K562 (cell line): ENCODE measurements around the gene MFN1. TPM values are rescaled to one million over a fixed set of nuclear protein-coding genes. Genes with fewer than 3 reads are reported as not detected.

Experiments
- BCLAF1 ChIP-seq, 2 experiments: fragments of 450-650 bp in 1 of 2; IDR thresholded peaks; 2 replicates each; pipeline ENCODE4 v1.6.1; 2011 to 2017; ENCODE audit warnings: low read depth in 2 of 2, antibody characterized with exemption in 1 of 2, borderline replicate concordance in 1 of 2, low read length in 1 of 2, mild to moderate bottlenecking in 1 of 2, mixed read lengths in 1 of 2; ENCODE audit not compliant: control insufficient read depth in 1 of 2
- ETS1 ChIP-seq: conservative IDR thresholded peaks from 2 replicates; pipeline ENCODE4 v1.6.1; 2011; ENCODE audit warnings: low read depth, mild to moderate bottlenecking, low read length; ENCODE audit not compliant: control insufficient read depth
- GATAD2B ChIP-seq: fragments of 450-650 bp; IDR thresholded peaks from 2 replicates; pipeline ENCODE4 v1.6.1; 2017; ENCODE audit warnings: mild to moderate bottlenecking, borderline replicate concordance
- MCM5 ChIP-seq: fragments of 450-650 bp; IDR thresholded peaks from 2 replicates; pipeline ENCODE4 v1.6.1; 2016; ENCODE audit warnings: low read depth
- MYC ChIP-seq, 2 experiments: fragments of 250-450 bp in 1 of 2; sonication (Bioruptor Pico) in 1 of 2; IDR thresholded peaks; 2 replicates each; pipeline versions ENCODE4 v1.5.1 to v1.6.1; 2012 to 2021; ENCODE audit warnings: low read depth in 2 of 2, borderline replicate concordance in 1 of 2, improper control_type of control experiment in 1 of 2, low read length in 1 of 2, mild to moderate bottlenecking in 1 of 2, moderate library complexity in 1 of 2
- NFIC ChIP-seq: fragments of 450-650 bp; IDR thresholded peaks from 2 replicates; pipeline ENCODE4 v1.6.1; 2017; ENCODE audit warnings: mild to moderate bottlenecking, inconsistent platforms
- NR1H2 ChIP-seq: sonication (generic); formaldehyde crosslinking; IDR thresholded peaks from 2 replicates; pipeline ENCODE4 v1.4.0; 2020; ENCODE audit warnings: mild to moderate bottlenecking, missing genetic modification reagents
- POLR2A ChIP-seq: fragments of 450-650 bp; conservative IDR thresholded peaks from 2 replicates; pipeline ENCODE4 v1.6.1; 2016
- RB1 ChIP-seq: fragments of 450-650 bp; IDR thresholded peaks from 2 replicates; pipeline ENCODE4 v1.6.1; 2017; ENCODE audit warnings: low read depth, mild to moderate bottlenecking
- RBM22 ChIP-seq: fragments of 200-400 bp; formaldehyde crosslinking; IDR thresholded peaks from 2 replicates; pipeline ENCODE4 v1.6.1; 2018; ENCODE audit warnings: low read length, low read depth; ENCODE audit not compliant: poor library complexity, severe bottlenecking
- TAF1 ChIP-seq: IDR thresholded peaks from 2 replicates; pipeline ENCODE4 v1.6.1; 2011; ENCODE audit warnings: mild to moderate bottlenecking, low read length, moderate library complexity; ENCODE audit not compliant: insufficient read depth, control insufficient read depth, severe bottlenecking; ENCODE audit errors: extremely low read depth
- ZBTB17 ChIP-seq: fragments of 450-650 bp; formaldehyde crosslinking; IDR thresholded peaks from 2 replicates; pipeline ENCODE4 v1.4.0; 2020; ENCODE audit warnings: mild to moderate bottlenecking
- ZNF444 ChIP-seq: fragments of 250-450 bp; sonication (Bioruptor Pico); IDR thresholded peaks from 2 replicates; pipeline ENCODE4 v1.4.0; 2020; ENCODE audit warnings: mild to moderate bottlenecking, moderate library complexity
- ZNF586 ChIP-seq: fragments of 450-650 bp; formaldehyde crosslinking; conservative IDR thresholded peaks from 2 replicates; pipeline ENCODE4 v1.4.0; 2020; ENCODE audit warnings: mild to moderate bottlenecking, moderate library complexity
- ZNF785 ChIP-seq: fragments of 250-450 bp; sonication (Bioruptor Pico); IDR thresholded peaks from 2 replicates; pipeline ENCODE4 v1.4.0; 2020; ENCODE audit warnings: mild to moderate bottlenecking
- polyA plus RNA-seq, 8 experiments: library from polyadenylated mRNA; depleted of rRNA in 4 of 8; stranded (reverse) in 5 of 8; unstranded in 3 of 8; fragments of >200 nt; fragmentation: Nextera tagmentation in 2 of 8; fragmentation: Illumina TruSeq in 1 of 8; extraction: Ambion mirVana in 2 of 8; extraction: Trizol in 1 of 8; gene quantifications; 2 replicates each; pipeline versions ENCODE4 v1.2.1 to v1.2.3, GENCODE V29; 2011 to 2014; ENCODE audit warnings: inconsistent platforms in 1 of 8, missing spikeins in 1 of 8
- total RNA-seq, 7 experiments: library from RNA; depleted of rRNA in 6 of 7; stranded (reverse); fragments of >200 nt in 6 of 7; fragmentation: Illumina TruSeq in 2 of 7; extraction: Trizol in 2 of 7; gene quantifications; 2 replicates each; pipeline versions ENCODE4 v1.2.1 to v1.2.3, GENCODE V29; 2011 to 2021; ENCODE audit warnings: low replicate concordance in 1 of 7
- TF ChIP-seq, protein P1 (sequence below): fragments of 450-650 bp; IDR thresholded peaks from 2 replicates; pipeline ENCODE4 v1.6.1; 2018; ENCODE audit not compliant: partially characterized antibody
- TF ChIP-seq, protein P2 (sequence below): sonication (generic); formaldehyde crosslinking; IDR thresholded peaks from 2 replicates; pipeline ENCODE4 v1.8.0; 2022; ENCODE audit warnings: missing genetic modification reagents, mild to moderate bottlenecking, borderline replicate concordance

Gene MFN1
- total and polyA plus RNA-seq, 9 of the 15 experiments (the other 6 are each of a cell fraction or from before 2014, with no cell fraction given): 10.5 to 42.7 (median 22.6) TPM

GRCh38 chr3:179322286-179323196, 25.0 kb upstream of the MFN1 start, which contains the start of gene ZNF639 (continued):
- TF ChIP-seq BCLAF1 (IDR thresholded peaks at IDR 0.05; ENCODE audit: borderline replicate concordance in 1 of 2, control insufficient read depth in 1 of 2, low read depth in 2 of 2, low read length in 1 of 2) (0 out of 4 replicates have a peak, but pooled peaks of 1 of the 2 experiments have one; percentile 22), TAF1 (peak; percentile 61), GATAD2B (peak; percentile 93), ZNF785 (CRISPR knock-in tag) (no peak), MCM5 (no peak), RBM22 (peak; percentile 7), NFIC (peak; percentile 26; the same call in 1 of the 2 replicates), MYC (IDR thresholded peaks at IDR 0.05; ENCODE audit: low read depth, low read length) (peak; percentile 93), MYC (CRISPR knock-in tag; IDR thresholded peaks at IDR 0.05; ENCODE audit: borderline replicate concordance, low read depth) (peak; percentile 68; the same call in 1 of the 2 replicates), ETS1 (peak; percentile 76; the same call in 1 of the 2 replicates), RB1 (peak; percentile 86), ZNF586 (no peak), ZNF444 (no peak), POLR2A (peak; percentile 37), ZBTB17 (CRISPR knock-in tag) (0 out of 2 replicates have a peak, but pooled peaks have one; percentile 23), NR1H2 (peak; percentile 21; the same call in 1 of the 2 replicates)
- TF ChIP-seq, protein P1, sequence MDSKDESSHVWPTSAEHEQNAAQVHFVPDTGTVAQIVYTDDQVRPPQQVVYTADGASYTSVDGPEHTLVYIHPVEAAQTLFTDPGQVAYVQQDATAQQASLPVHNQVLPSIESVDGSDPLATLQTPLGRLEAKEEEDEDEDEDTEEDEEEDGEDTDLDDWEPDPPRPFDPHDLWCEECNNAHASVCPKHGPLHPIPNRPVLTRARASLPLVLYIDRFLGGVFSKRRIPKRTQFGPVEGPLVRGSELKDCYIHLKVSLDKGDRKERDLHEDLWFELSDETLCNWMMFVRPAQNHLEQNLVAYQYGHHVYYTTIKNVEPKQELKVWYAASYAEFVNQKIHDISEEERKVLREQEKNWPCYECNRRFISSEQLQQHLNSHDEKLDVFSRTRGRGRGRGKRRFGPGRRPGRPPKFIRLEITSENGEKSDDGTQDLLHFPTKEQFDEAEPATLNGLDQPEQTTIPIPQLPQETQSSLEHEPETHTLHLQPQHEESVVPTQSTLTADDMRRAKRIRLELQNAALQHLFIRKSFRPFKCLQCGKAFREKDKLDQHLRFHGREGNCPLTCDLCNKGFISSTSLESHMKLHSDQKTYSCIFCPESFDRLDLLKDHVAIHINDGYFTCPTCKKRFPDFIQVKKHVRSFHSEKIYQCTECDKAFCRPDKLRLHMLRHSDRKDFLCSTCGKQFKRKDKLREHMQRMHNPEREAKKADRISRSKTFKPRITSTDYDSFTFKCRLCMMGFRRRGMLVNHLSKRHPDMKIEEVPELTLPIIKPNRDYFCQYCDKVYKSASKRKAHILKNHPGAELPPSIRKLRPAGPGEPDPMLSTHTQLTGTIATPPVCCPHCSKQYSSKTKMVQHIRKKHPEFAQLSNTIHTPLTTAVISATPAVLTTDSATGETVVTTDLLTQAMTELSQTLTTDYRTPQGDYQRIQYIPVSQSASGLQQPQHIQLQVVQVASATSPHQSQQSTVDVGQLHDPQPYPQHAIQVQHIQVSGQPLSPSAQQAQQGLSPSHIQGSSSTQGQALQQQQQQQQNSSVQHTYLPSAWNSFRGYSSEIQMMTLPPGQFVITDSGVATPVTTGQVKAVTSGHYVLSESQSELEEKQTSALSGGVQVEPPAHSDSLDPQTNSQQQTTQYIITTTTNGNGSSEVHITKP: peak; percentile 98
- TF ChIP-seq, protein P2, sequence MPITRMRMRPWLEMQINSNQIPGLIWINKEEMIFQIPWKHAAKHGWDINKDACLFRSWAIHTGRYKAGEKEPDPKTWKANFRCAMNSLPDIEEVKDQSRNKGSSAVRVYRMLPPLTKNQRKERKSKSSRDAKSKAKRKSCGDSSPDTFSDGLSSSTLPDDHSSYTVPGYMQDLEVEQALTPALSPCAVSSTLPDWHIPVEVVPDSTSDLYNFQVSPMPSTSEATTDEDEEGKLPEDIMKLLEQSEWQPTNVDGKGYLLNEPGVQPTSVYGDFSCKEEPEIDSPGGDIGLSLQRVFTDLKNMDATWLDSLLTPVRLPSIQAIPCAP (CRISPR knock-in tag): peak; percentile 67; the same call in 1 of the 2 replicates
